Upper lobe of left lung (tissue), 4 donors: ENCODE data around the gene ERG.

Experiments
- CTCF ChIP-seq, 6 experiments: fragments of 450-650 bp in 4 of 6; fragments of 200-600 bp in 2 of 6; sonication (generic) in 2 of 6; IDR thresholded peaks; one replicate each; pipeline ENCODE4 v1.5.1; 2016 to 2019; ENCODE audit warnings: antibody characterized with exemption in 6 of 6
- EP300 ChIP-seq, 4 donors: sonication (generic); formaldehyde crosslinking; IDR thresholded peaks; one replicate each; pipeline ENCODE4 v1.5.1; 2017; ENCODE audit warnings: antibody characterized with exemption in 4 of 4, control low read depth in 2 of 4
- POLR2A ChIP-seq, 4 donors: fragments of 450-650 bp; IDR thresholded peaks; one replicate each; pipeline ENCODE4 v1.5.1; 2016 to 2017; ENCODE audit warnings: antibody characterized with exemption in 4 of 4, mild to moderate bottlenecking in 2 of 4
- POLR2AphosphoS5 ChIP-seq, 2 donors: sonication (generic); formaldehyde crosslinking; IDR thresholded peaks; one replicate each; pipeline ENCODE4 v1.5.1; 2017; ENCODE audit warnings: antibody characterized with exemption in 2 of 2

DNA sequence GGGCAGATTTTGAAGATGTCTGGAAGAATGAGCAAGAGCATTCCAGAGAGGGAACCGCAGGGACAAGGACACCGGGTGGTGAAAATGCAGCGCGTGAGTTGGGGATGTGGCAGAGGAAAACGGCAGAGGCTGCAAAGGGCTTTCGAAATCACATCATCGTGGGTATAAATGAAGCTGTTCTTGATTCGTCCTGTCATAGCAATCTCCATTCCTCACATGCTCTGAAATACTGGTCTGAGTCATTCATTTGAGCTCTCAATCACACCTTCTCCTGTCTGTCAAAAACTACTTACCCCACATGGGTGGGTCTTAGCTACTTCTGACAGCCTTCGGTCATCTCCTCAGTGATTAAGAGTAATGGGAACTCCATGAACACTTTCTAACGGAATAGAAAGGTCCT, 81.5 kb downstream of the ERG start:
- no peak for TF ChIP-seq CTCF (IDR thresholded peaks at IDR 0.05)
- TF ChIP-seq POLR2A (IDR thresholded peaks at IDR 0.05): no peak
- no peak for TF ChIP-seq EP300 (IDR thresholded peaks at IDR 0.05)
- TF ChIP-seq POLR2AphosphoS5 (IDR thresholded peaks at IDR 0.05): no peak
